HG02623 (cell line): ENCODE measurements around the gene KRTAP4-5.
"Not testable (repeated sequence)": the region's sequence is repeated elsewhere in the genome, so short reads cannot be mapped to it uniquely, and the experiment has no call there.

Source experiments
- ATAC-seq: cut with Tn5 transposase; IDR thresholded peaks from one replicate; pipeline ENCODE4 v1.9.1; 2021; ENCODE audit warnings: moderate library complexity; ENCODE audit not compliant: unreplicated experiment

KRTAP4-5 gene

DNA sequence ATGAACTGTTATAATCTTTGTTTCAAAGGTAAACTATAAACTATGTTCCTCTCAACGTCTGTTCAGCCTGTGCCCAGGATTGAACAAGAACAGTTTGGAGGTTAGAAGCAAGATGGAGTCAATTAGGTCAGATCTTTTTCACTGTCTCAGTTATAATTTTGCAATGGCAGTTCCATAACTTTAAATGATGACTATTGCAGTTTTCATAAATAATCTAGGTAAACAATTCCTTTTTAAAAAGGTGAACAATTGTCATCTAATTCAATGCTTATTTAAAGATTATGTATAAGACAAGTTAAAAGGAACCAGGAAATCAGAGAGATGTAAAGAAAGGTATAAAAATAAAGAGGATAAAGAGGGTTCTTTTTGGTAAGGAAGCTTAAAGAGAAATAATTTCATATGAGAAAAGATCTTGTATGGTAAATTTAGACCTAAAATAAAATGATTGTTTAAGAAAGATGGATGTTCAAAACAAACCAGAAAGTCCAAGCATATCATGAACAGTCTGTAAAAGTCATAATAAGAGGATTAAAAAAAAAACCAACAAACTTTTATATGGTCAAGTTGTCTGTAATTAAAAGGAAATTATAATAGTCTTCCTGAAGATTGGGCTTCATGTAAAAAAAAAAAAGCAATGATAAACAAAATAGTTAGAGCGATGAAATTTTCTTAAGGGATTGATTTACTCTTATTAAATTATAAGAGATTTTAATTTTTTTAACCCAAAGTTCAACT lies 38.3 kb downstream of the KRTAP4-5 start:
- no peak for ATAC-seq

- not testable (repeated sequence) for ATAC-seq
Measured at GRCh38 chr17:41108728-41109386, 40.8 kb downstream of the KRTAP4-5 start.

DNA sequence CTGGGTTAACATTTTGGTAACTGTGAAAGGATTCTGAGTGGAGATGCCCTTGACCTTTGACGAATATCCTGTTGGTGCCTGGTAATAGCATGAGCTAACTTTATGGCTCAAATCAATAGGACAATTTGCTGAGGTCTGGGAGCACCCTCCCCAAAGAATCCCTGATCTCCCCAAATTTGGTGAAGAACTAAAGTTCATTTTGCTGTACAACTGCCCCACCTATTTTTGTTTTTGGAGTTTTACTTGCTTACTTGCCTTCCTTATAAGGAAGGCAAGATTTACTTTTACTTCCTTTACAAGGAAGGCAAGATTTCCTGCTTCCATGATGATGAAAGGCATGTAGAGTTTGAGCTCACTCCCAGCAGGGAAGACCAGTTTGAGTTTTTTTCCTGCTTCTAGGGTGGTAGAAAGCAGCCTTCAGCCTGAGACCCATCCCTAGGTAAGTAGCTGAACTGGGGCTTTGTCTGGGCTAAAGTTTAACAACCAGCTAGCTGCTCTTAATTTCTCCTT lies 41.6 kb downstream of the KRTAP4-5 start:
- ATAC-seq: no peak

GRCh38 chr17:41105347-41105746 lies 44.3 kb downstream of the KRTAP4-5 start, which contains the start of gene KRTAP4-9:
KRTAP4-9 (plus strand) TSS chr17:41105389; CDS start chr17:41105389, 0 bp downstream.
- not testable (repeated sequence) for ATAC-seq

DNA sequence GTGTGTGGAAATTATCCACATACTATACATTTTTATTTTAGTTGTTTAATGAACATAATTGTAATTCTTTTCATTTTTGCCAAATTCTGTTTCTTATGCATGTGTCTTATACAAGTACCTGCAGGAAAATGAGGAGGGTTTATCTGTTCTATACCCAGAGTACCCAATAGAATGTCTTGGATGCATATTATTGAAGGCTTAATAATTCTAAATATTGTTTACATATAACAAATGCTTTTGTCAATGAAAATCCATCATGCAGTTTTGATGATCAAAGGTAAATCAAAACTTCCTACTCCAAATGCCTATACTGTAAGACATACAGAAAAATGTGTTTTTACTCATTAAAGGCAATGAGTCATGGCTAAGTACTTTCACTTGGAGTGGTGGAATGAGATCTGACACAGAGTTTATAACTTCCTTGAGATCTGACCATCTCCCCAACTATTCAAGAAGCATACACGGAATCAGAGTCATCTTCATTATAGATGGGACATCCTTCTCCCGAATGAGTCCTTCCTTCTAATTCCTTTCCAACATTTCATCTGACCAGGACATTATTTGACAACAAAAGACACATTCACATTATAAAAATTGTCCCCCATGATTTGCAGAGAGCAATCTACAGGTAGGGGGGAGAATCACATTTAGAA lies 45.1 kb downstream of the KRTAP4-5 start:
- not testable (repeated sequence) for ATAC-seq

DNA sequence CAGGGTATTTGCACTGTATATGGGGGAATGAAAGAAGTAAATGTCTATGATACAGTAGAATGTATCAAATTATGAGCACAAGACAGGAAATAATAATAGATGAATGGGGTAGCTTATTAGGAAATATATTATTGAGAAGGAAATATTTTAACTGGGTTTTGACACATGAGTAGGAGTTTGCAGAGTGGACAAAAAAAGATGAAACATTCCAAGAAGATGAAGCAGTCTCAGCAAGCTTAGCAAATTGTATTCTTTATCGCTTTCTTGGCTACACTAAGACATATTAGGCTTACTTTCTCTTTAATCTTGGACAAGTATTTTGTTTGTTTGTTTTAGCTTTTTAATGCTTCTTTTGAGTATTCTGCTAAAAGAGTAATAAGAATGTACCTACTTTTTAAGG lies 45.7 kb downstream of the KRTAP4-5 start:
- ATAC-seq: no peak

GRCh38 chr17:41101586-41102259 lies 47.9 kb downstream of the KRTAP4-5 start, which contains the start of gene KRTAP4-16:
KRTAP4-16 (minus strand) TSS chr17:41102209; CDS start chr17:41102209, 0 bp downstream.
- no peak for ATAC-seq

GRCh38 chr17:41099682-41100480 lies 49.7 kb downstream of the KRTAP4-5 start:
- ATAC-seq: not testable (repeated sequence)
